ENCODE measurements around the gene TTC6. TPM values are rescaled to one million over a fixed set of nuclear protein-coding genes. Genes with fewer than 3 reads are reported as not detected.

TTC6 gene
- polyA plus RNA-seq, 4 donors, result 0.14 to 0.98 (median 0.53) TPM

DNA sequence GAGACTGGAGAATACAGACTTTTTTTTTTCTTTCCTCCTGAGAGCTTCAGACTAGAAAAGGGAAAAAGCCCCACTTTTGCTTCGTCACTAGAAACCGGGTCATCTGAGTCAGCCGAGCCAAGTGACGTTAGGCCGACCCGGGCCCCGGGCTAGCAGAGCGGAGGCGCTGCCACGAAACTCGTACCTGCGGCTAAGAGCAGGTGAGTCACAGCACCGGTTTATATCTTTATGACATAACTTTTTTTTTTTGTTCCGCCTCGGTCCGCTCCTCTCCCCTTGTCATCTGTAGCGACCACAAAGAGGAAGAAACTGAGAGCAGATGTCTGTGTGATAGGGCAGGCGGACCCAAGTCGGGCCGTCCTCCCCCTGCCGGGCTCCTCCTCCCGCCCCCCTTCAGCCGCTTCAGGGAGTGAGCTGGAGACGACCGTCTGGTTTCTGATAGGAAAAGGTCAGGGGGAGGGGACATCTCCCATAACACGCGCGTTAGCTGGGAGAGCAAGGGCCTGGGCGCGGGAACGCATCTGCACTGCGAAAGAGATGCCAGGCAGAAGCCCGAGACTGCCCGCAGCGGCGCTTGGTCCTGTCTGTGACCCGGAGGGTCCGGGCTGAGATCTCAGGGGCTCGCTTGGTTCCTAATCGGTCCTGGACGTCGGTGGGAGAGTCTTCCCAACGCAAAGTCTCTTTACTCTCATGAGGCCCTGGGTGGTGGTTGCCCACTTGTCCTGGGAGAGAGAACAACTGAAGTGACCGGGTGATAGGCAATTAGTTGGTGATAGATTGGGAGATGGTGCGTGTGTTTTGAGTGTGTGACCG lies 586 bp downstream of the TTC6 start:
- DNase-seq (ENCODE audit: low read depth in 4 of 4, low spot score in 3 of 4), result no peak

DNA sequence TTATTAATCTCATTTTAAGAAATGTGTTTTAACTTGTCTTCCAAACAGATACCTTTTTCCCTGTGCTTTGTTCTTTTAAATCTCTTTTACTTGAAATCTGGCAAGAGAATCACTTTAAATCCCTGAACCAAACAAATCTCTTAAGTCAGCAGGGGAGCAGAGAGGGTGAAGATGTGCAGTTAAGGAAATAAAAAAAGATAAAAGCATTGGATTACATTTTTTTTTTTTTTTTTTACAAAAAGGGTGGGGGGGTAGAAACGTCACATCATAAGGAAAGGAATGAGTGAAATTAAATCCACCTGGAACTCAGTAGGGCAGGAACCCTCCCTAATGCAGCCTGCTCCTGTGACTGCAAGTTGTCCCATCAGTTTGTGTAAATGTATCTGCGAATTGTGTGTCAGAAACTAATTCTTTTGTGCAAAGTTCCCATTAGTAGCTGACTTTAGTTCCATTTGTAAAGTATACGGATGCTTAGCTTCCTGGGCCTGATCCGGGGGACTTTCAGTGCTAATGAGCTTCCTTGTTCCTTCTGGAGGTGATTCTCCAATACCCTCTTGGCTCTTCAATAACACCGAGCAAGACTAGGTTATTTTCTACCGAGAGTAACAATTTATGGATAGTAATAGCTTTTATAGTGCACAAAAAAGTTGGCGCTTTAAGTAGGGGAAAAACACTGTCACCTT lies 1.5 kb downstream of the TTC6 start:
- no peak for DNase-seq (ENCODE audit: low read depth in 4 of 4, low spot score in 3 of 4)

DNA sequence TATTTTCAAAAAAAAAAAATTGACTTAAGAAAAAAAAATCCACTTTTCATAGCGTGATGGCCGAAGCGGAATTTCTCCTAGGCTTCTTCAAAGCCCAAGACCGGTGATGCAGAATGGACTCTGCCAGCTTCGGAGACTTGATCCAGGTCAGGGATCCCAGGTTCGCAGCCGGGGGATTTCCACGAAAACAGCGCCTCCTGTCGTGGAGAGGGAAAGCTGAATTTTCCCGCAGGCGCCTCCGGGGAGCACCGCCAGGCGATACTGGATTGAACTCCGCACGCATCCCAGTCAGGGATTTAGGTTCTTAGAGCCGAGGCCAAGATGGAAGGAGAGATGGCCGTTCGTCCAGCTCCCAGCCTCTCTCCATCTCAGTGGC lies 2.1 kb downstream of the TTC6 start:
- no peak for DNase-seq (ENCODE audit: low read depth in 4 of 4, low spot score in 3 of 4)

DNA sequence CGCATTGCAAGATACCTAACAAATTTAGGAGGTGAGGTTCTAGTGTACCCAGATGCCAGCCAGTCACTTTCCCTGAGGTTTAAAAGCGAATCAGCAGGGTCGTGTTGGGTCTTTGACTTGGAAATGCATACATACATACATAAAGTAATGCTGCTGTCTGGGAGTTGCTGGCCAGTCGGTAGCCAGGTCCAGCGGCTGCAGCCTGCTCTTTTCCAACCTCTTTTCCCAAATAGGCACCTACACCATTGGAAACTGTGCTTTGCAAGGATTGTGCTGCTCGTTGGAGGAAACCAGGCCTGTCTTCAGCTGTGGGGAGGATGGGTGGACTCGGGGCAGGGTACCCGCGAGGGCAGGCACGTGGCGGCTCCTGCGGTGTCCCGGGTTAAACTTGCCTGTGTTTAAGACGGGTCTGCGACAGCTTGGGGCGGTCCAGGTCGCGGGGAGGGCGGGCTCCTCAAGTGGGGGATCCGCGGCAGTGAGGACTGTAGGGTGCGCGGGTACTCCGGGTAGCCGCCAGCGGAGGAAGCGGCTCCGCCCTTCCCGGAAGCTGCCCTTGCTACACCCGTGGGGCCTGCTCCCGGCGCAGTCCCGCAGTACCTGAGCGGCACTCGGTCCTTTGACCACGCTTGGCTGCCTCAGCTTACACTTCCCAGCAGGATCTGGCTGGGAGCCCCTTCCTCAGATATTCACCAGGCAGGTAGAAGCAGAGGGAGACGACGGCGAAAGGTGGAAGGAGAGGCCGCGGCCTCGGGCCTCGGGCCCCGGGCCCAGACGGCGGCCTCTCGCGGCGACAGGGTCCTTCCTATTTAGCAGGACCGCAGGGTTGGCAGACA lies 2.7 kb downstream of the TTC6 start:
- DNase-seq (ENCODE audit: low read depth in 4 of 4, low spot score in 3 of 4), result no peak

DNA sequence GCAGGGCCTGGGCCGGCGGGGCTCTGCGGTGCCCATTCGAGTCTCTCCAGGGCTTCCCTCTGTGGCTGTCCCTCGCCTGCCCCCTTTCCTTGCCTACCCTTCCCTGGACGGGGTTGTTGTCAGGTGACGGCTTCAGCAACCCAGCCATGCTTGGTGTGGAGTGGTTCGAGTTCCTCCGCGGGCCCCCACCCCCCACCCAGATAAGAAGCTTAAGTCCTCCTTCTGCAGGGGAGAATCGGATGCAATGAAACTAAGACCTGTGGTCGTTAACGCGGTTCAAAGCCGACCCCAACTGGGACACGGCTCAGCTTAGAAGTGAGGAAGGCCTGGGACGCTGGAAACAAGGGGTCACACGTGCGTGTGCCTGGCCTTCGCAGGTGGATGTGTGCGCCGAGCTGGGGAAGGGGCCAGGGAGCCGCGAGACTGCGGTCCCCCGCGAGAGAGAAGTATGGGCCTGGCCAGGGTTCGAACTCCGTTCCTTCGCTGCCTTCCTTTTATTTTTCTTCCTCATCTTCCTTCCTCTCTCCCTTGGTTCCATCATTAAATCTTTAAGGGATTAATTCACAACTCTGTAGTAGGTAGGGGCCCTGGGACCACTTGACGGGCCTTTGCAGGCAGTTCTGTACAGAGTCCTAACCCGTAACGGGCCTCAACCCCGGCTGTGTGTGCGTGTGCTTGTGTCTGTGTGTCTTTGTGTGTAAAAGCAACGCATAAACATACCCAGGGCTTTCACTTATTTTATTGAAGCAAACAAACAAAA lies 3.5 kb downstream of the TTC6 start:
- DNase-seq (ENCODE audit: low read depth in 4 of 4, low spot score in 3 of 4), result no peak

DNA sequence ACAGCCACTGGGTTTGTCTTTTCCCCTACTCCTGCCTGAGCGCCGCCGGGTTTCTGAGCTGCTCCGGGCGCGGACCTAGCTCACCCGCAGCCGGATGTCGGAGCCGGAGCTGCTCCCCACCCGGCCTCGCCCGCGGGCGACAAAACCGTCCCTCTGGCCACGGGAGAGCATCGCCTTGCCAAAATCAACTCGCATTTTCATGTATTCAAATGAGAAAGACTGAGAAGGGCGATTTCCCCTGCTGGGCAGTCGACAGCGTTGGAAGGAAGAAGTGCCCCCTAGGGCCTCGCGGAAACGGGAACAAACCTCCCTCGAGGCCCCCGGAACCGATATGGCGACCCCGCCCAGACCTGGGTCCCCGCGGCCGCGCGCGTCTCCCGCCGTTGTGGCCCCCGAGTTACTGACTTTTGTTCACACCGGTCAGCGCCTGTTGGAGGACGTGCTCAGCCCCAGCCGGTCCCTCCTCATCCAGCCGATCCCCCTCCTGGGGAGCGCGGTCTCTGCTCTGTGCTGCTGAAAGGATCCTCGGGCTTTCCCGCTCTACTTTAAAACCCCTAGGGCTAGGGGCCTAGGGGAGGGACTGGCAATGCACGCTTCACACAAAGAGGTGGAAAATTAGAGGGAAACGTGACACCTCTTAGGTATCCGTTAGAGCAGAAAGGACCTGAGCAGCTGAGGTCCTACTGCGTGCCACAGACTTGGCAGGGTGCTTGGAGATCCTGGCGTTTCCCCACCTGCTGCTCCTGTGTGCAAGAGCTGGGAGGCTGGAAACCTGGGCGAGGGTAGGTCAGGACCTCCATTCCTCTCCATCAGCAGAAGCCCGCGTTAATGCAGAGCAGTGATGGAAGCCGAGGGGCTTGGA lies 4.3 kb downstream of the TTC6 start:
- no peak for DNase-seq (ENCODE audit: low read depth in 4 of 4, low spot score in 3 of 4)

DNA sequence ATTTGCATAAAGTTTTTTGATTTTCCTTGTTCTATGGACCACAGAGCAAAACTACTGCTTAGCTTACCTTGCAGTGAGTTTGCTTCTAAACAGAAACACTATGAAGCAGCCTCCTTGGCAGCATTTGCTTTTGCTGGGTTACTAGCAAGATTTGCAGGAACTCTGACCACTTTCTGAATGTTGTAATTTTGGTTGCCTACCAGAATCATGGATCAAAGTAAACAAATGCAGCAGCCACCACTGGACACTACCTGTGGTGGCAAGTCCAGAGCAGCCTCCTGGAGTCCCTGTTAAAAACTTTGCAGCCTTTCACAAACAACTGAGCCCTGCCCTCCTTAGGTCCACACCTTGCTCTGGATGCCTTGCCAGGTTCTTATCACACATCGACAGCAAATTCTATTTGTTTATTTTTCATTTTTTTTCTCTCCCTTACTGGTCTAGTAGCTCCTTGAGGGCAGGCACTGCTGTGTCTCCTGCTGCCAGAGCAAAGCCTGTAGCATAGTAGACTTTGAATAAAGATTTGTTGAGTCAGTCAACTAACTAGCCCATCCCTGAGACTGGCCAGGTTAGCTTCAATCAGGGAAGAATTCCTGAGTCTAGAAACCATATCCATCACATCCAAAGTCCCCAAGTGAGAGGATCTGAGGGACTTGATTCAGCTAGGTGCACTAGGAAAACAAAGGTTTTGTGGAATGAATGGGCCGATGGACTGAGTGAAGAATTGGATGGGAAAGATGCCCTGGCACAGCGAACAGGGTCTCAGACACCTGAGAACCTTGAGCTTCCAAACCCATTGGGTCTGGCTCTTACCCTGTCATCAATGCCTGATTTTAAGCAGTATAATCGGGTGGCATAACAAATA lies 5.7 kb downstream of the TTC6 start:
- DNase-seq (ENCODE audit: low read depth in 4 of 4, low spot score in 3 of 4), result no peak

DNA sequence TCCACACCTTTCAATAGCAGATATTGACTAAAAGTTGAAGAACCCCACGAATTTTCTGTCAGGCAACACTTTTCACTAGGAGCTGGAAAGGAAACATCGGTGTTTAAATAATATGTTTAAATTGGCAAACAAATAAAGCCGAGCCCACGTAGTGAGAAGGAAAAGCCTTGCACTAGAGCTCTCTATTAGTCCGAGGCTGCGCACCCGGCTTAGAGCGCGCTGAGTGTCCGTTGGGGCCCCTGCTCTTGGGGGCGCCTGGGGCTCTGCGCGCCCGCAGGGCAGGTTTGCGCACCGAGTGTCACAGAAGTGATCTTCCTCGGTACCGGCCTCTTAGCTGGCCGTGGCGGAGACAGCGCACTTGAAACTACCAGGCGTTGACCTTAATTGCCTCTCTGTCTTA lies 6.4 kb downstream of the TTC6 start:
- DNase-seq (ENCODE audit: low read depth in 4 of 4, low spot score in 3 of 4), result no peak

DNA sequence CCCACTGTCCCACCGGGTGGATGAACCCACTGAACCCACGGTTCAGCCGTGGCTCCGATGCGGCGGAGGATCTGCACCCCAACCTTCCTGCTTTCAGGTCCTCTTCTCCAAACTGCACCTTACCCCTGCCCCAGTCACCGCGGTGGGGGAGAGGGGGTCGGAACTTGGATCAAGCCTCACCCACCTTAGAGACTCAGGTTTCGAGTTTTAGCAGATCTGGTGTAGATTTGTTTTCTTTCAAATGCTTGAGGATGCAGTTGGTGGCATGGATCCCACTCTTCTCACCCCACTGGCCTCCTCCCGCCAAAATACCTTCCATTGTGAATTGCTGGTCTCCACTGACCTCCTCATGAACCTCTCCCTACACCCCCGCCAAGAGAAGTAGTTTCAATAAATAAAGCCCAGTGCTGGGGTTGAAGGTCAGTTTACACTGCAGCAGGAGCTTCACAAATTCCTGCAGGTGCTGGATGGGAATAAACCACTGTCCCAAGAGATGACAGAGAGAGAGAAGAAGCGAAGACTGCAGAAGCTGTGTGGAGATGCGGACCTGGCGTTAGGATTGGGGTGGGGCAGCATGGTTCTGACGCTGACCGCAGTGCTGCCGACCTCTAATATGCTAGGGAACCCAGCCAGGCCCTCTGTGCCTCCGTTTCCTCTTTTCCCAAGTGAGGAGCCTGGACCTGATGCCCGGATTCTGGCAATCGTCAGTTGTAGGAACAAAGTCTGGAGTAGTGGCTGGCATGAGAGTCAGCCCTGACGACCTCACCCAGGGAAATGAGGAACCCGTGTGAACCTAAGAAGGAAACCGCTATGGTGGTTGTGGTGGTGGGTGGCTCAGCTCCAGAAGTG lies 7.4 kb downstream of the TTC6 start:
- no peak for DNase-seq (ENCODE audit: low read depth in 4 of 4, low spot score in 3 of 4)

DNA sequence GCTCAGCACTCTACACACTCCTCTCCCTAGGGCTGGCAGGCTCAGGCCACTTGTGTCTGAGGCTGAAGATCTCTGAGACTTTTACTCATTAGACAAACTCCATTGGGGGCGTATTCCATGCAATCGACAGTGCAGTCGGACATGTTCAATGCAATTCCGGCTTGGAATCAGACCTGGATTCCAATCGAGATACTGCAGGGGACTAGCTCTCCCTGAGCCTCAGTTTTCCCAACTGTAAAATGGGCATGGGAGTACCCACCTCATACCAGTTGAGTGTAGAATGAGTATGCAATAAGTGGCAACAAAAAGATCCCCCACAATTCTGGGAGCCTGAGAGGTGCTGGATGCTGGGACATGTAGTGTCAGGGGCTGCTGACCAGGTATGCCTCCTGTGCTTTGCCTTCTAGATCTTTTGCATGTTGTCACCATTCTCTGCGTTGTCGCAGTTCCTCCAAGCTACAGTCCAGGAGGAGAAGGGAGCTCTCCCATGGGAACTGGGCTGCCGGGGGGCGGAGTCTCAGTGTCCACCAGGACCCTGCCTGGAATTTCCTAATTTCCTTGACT lies 8.3 kb downstream of the TTC6 start:
- no peak for DNase-seq (ENCODE audit: low read depth in 4 of 4, low spot score in 3 of 4)

DNA sequence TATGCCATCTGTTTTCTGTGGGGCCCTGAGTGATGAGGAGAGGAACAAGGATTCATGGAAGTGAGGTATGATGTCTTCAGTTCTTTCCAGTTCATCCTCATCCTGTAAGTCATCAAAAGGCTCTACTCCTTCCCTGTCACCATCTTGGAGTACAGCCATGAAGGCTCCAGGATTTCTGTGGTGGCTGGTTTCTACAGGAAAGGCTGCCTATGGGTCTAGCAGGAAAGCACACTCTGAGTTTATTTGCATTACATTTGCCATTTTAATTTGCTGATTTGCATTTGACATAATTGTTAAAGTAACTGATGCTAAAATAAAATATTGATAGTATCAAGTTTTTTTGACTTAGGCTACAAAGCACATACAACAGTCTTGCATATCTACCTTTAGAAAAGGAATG lies 11.2 kb downstream of the TTC6 start:
- no peak for DNase-seq (ENCODE audit: low read depth in 4 of 4, low spot score in 3 of 4)

DNA sequence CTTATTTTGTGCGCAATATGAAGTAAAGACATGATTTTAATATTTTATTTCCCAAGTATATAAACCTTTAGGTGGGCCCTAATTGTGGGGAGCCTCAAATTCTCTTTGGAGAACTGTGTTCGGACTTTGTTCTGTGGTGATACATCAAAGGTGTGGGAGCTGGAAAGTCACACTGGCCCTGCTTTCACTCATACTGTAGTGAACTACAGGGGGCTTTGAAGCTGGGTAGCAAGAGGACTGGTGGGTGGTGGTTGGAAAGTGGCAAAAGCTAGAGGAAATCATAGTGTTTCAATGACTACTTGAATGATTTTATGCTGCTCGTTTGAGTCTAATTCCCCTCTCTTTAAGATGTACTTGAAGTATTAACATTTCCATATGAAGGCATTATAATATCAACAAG lies 13.2 kb downstream of the TTC6 start:
- DNase-seq (ENCODE audit: low read depth in 4 of 4, low spot score in 3 of 4), result no peak

DNA sequence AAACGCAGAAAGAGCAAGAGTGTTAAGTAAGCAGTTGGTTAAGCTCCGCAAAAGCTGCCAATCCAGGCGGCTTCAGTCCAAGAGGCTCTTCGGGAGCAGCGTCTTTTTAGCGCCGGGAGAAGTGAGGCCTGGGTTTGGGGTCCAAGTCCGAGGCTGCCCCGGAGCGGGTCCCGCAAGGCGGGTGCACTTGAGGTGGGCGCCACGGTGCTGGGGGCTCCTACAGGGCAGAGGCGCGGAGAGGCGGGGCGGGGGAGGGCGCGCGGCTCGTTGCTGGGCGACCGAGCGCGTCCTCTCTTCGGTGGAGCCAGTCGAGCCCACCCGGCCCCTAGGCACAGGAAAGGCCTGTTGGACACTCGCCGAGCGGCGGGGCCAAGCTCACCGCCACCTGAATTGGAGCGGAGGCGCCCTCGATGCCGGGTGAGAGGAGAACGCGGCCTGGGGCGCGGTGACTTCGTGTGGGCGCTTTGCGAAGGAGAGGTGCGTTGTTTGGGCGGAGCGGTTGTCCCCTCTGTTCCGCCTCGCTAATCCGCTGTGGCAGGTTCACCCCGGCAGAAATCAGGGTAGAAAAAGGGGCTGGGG lies 15.6 kb downstream of the TTC6 start:
- DNase-seq (ENCODE audit: low read depth in 4 of 4, low spot score in 3 of 4), result no peak

DNA sequence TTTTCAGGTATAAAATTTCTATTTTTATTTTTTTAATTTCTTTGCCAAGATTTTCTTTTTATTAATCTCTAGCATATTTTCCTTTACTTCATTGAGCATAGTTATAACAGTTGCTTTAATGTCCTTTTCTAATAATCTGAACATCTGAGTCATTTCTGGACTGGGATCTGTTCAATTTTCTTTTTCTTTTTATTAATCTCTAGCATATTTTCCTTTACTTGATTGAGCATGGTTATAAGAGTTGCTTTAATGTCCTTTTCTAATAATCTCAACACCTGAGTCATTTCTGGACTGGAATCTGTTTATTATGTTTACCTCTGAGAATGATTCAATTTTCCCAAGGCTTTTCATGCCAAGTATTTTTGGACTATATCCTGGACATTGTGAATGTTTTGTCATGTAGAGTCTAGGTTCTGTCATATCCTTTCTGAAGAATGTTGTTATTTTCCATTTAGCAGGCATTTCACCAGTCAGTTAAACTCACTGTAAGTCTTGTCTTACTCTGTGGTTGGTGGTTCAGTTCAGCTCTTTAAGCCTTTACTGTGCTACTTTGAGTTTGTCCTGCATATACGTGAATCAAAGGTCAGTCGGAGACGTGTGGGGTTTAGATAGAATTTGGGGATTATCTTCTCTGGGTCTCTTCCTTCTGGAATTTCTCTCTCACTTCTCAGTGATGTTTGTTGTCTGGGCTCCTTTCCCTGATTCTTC lies 20.3 kb downstream of the TTC6 start:
- DNase-seq (ENCODE audit: low read depth in 4 of 4, low spot score in 3 of 4), result no peak

DNA sequence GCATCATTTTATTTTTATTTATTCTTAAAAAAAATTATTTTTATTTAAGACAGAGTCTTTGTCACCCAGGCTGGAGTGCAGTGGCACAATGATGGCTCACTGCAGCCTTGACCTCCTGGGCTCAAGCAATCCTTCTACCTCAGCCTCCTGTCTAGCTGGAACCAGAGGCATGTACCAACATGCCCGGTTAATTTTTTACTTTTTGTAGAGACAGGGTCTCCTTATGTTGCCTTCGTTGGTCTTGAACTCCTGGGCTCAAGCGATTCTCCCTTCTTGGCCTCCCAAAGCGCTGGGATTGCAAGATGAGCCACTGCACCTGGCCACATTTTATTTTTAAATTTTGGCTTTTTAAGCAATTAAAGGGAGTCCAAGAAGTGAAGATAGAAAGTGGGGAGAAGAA lies 21.4 kb downstream of the TTC6 start:
- DNase-seq (ENCODE audit: low read depth in 4 of 4, low spot score in 3 of 4), result no peak

DNA sequence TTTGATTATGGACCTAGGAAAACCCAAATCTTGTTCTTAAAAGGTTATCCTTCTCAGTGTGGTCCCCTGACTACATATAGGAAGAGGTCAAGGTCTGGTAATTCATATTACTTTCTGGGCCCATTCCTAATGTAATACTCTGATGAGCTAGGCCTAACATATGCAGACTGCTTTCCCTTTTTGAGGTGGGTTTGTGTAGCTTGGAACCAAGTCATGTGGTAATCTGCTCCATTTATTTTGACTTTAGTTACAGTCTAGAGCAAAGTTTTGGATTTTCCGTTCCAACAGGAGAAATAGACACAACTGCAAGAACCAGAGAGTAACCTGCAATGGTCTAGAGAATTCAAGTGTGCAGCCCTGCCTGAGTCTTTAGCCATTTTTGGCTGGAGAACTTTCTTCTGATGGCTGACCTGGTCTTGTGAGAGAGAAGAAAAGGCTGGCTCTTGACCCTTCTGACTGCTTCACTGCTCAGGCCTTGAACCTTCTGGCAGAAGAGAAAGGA lies 22.5 kb downstream of the TTC6 start:
- DNase-seq (ENCODE audit: low read depth in 4 of 4, low spot score in 3 of 4), result no peak
